A549 (cell line): ENCODE data around the gene JAKMIP2. TPM values are rescaled to one million over a fixed set of nuclear protein-coding genes. Genes with fewer than 3 reads are reported as not detected.

Experiments
- ATAC-seq, 2 experiments: fragments of 200-7000 bp in 1 of 2; fragments of >200 bp in 1 of 2; cut with Nextera tagmentation in 1 of 2; cut with Tn5 transposase in 1 of 2; 3 replicates each; pipeline versions ENCODE4 v1.8.0 to v1.9.1; 2018 to 2020; ENCODE audit warnings: mild to moderate bottlenecking in 1 of 2, moderate library complexity in 1 of 2
- CTCF ChIA-PET: fragments of 300-600 bp; sonication (Branson Sonifier 250); formaldehyde crosslinking; extraction: SDS; loops from one replicate; lab custom pipeline; 2021; ENCODE audit warnings: antibody characterized with exemption, inconsistent platforms; lab: Yijun Ruan, JAX
- POLR2A ChIA-PET: fragments of 350-600 bp; formaldehyde crosslinking; extraction: SDS; loops from one replicate; lab custom pipeline; 2021; ENCODE audit warnings: antibody characterized with exemption, inconsistent platforms; lab: Yijun Ruan, JAX
- DNase-seq, 2 experiments: peaks; one replicate each; pipeline versions ENCODE4 v3.0.0 to v3.0.0-alpha.2; 2011 to 2016; ENCODE audit warnings: low read depth in 1 of 2, low spot score in 1 of 2
- FAIRE-seq: peaks from 2 replicates; lab custom pipeline; 2011; peaks lifted over from hg19 to GRCh38; lab: Jason Lieb, UNC
- H3K27ac ChIP-seq, 2 experiments: fragments of >200 bp; sonication (Bioruptor Twin); formaldehyde crosslinking; 3 replicates each; pipeline ENCODE4 v1.5.1; 2016 to 2017
- H3K4me1 ChIP-seq: fragments of >200 bp; sonication (Bioruptor Twin); formaldehyde crosslinking; 3 replicates; pipeline ENCODE4 v1.6.1; 2016
- H3K4me2 ChIP-seq: fragments of >200 bp; sonication (Bioruptor Twin); formaldehyde crosslinking; 3 replicates; pipeline ENCODE4 v1.6.1; 2016
- H3K4me3 ChIP-seq: fragments of >200 bp; sonication (Bioruptor Twin); formaldehyde crosslinking; 3 replicates; pipeline ENCODE4 v1.5.1; 2016
- H3K9me3 ChIP-seq: fragments of >200 bp; sonication (Bioruptor Twin); formaldehyde crosslinking; 3 replicates; pipeline ENCODE4 v1.6.1; 2016
- ATOH8 ChIP-seq: fragments of 250-450 bp; sonication (Bioruptor Pico); IDR thresholded peaks from 2 replicates; pipeline ENCODE4 v1.5.0; 2020; ENCODE audit warnings: low read depth, mild to moderate bottlenecking, moderate library complexity
- BCL3 ChIP-seq: fragments of >200 bp; sonication (Bioruptor Twin); formaldehyde crosslinking; IDR thresholded peaks from 3 replicates; pipeline ENCODE4 v1.6.1; 2016
- CBX8 ChIP-seq: fragments of 200-600 bp; sonication (generic); IDR thresholded peaks from 2 replicates; pipeline ENCODE4 v1.6.1; 2016
- CHD4 ChIP-seq: fragments of 200-600 bp; sonication (generic); IDR thresholded peaks from 2 replicates; pipeline ENCODE4 v1.6.1; 2016; ENCODE audit warnings: antibody characterized with exemption, mild to moderate bottlenecking, borderline replicate concordance
- EHF ChIP-seq: fragments of 250-450 bp; sonication (Bioruptor Pico); IDR thresholded peaks from 2 replicates; pipeline ENCODE4 v1.5.0; 2020; ENCODE audit warnings: mild to moderate bottlenecking
- ELK1 ChIP-seq: fragments of 150-350 bp; IDR thresholded peaks from 2 replicates; pipeline ENCODE4 v1.6.1; 2014; ENCODE audit warnings: low read depth, mild to moderate bottlenecking, low read length
- ESRRA ChIP-seq: fragments of 150-350 bp; IDR thresholded peaks from 2 replicates; pipeline ENCODE4 v1.6.1; 2014; ENCODE audit warnings: mild to moderate bottlenecking, low read length, borderline replicate concordance
- FOXS1 ChIP-seq: fragments of 250-450 bp; sonication (Bioruptor Pico); IDR thresholded peaks from 2 replicates; pipeline ENCODE4 v1.5.0; 2020; ENCODE audit warnings: mild to moderate bottlenecking, moderate library complexity
- GATA3 ChIP-seq: IDR thresholded peaks from 2 replicates; pipeline ENCODE4 v1.6.1; 2012; ENCODE audit warnings: borderline replicate concordance
- HOXB13 ChIP-seq: fragments of 250-450 bp; sonication (Bioruptor Pico); IDR thresholded peaks from 2 replicates; pipeline ENCODE4 v1.5.0; 2020; ENCODE audit warnings: low read depth, mild to moderate bottlenecking, moderate library complexity
- JUN ChIP-seq, 2 experiments: fragments of >200 bp; sonication (Bioruptor Twin); formaldehyde crosslinking; IDR thresholded peaks; 2 replicates in 1 of 2; 3 replicates in 1 of 2; pipeline ENCODE4 v1.6.1; 2016 to 2017
- KDM1A ChIP-seq: fragments of 200-600 bp; sonication (generic); IDR thresholded peaks from 2 replicates; pipeline ENCODE4 v1.6.1; 2016; ENCODE audit warnings: low read depth, mild to moderate bottlenecking
- KDM5A ChIP-seq: fragments of 200-600 bp; sonication (generic); IDR thresholded peaks from 2 replicates; pipeline ENCODE4 v1.6.1; 2016; ENCODE audit warnings: antibody characterized with exemption, mild to moderate bottlenecking
- NPAS2 ChIP-seq: fragments of 250-450 bp; sonication (Bioruptor Pico); IDR thresholded peaks from 2 replicates; pipeline ENCODE4 v1.8.0; 2022; ENCODE audit warnings: mild to moderate bottlenecking, moderate library complexity, borderline replicate concordance
- RFX5 ChIP-seq: fragments of 450-650 bp; IDR thresholded peaks from 2 replicates; pipeline ENCODE4 v1.7.1; 2014; ENCODE audit warnings: antibody characterized with exemption, mild to moderate bottlenecking, moderate library complexity
- SREBF2 ChIP-seq: fragments of 450-650 bp; IDR thresholded peaks from 2 replicates; pipeline ENCODE4 v1.6.1; 2014; ENCODE audit warnings: mild to moderate bottlenecking, moderate library complexity
- ZC3H11A ChIP-seq: fragments of 450-650 bp; IDR thresholded peaks from 2 replicates; pipeline ENCODE4 v1.6.1; 2014; ENCODE audit warnings: antibody characterized with exemption, mild to moderate bottlenecking
- ZFP36 ChIP-seq: fragments of 450-650 bp; IDR thresholded peaks from 2 replicates; pipeline ENCODE4 v1.6.1; 2014; ENCODE audit warnings: borderline replicate concordance; ENCODE audit not compliant: partially characterized antibody
- ZNF302 ChIP-seq: fragments of 250-450 bp; sonication (Bioruptor Pico); IDR thresholded peaks from 2 replicates; pipeline ENCODE4 v1.9.0; 2021; ENCODE audit warnings: inconsistent platforms, mild to moderate bottlenecking, moderate library complexity
- ZSCAN20 ChIP-seq: fragments of 250-450 bp; sonication (Bioruptor Pico); IDR thresholded peaks from 2 replicates; pipeline ENCODE4 v1.8.0; 2022; ENCODE audit warnings: mild to moderate bottlenecking, moderate library complexity
- WGBS: methylation state at CpG from one replicate; pipeline ENCODE4 v1.1.6; 2017; ENCODE audit errors: missing lambda C conversion rate; 5-methylcytosine and 5-hydroxymethylcytosine counted together
- polyA plus RNA-seq, 4 experiments: library from polyadenylated mRNA; depleted of rRNA in 3 of 4; stranded (reverse); fragments of >200 nt; fragmentation: RNase III in 1 of 4; extraction: RNeasy Plus Mini Kit Qiagen cat#74134 plus additional on column Dnase treatment in 1 of 4; gene quantifications; 2 replicates in 3 of 4; 3 replicates in 1 of 4; pipeline ENCODE4 v1.2.3, GENCODE V29; 2011 to 2017

Gene JAKMIP2
- polyA plus RNA-seq, 2 of the 4 experiments (the other 2 are of a cell fraction) = 0.01 TPM; not detected in 1

GRCh38 chr5:147754372-147755122 is 28.0 kb downstream of the JAKMIP2 start:
- FAIRE-seq (no peak), DNase-seq (no peak), ATAC-seq (no peak)
- H3K4me1 ChIP-seq = no peaks in the 10 kb centered on the region
- H3K9me3 ChIP-seq = no peaks in the 10 kb centered on the region
- ChIA-PET CTCF (no interaction called here), POLR2A (no interaction called here)
- TF ChIP-seq ZC3H11A = no peak
- TF ChIP-seq KDM1A = no peak
- no peak for TF ChIP-seq CBX8
- no peak for TF ChIP-seq CHD4
- TF ChIP-seq ZNF302 = no peak
- TF ChIP-seq KDM5A = no peak
- no peak for TF ChIP-seq HOXB13
- no peak for TF ChIP-seq ZSCAN20 (CRISPR knock-in tag)
- no peak for TF ChIP-seq FOXS1 (CRISPR knock-in tag)
- H3K27ac ChIP-seq = no peak overlapping the region
- WGBS = 1% methylated on average over 3 of the region's 3 CpGs
- H3K4me3 ChIP-seq = no peak overlapping the region
- no peak overlapping the region for H3K4me2 ChIP-seq

- ChIA-PET CTCF (no interaction called here), POLR2A (no interaction called here)
- no peak overlapping the region for H3K27ac ChIP-seq
- H3K4me3 ChIP-seq = no peak overlapping the region
- H3K4me2 ChIP-seq = no peak overlapping the region
- no peaks in the 10 kb centered on the region for H3K9me3 ChIP-seq
- TF ChIP-seq NPAS2 (CRISPR knock-in tag) = no peak
- TF ChIP-seq KDM1A = no peak
- no peak for TF ChIP-seq ESRRA
- no peak for TF ChIP-seq ATOH8
- no peak for TF ChIP-seq KDM5A
- TF ChIP-seq ELK1 = no peak
- TF ChIP-seq ZFP36 = no peak
- TF ChIP-seq ZSCAN20 (CRISPR knock-in tag) = no peak
- no peak for TF ChIP-seq EHF (CRISPR knock-in tag)
- TF ChIP-seq SREBF2 = no peak
- TF ChIP-seq BCL3 = no peak
- no peak for TF ChIP-seq RFX5
- no peak for TF ChIP-seq JUN (IDR thresholded peaks at IDR 0.05)
- WGBS = 0% methylated on average over 1 of the region's 1 CpG
- no peaks in the 10 kb centered on the region for H3K4me1 ChIP-seq
- no peak for FAIRE-seq
- ATAC-seq = no peak
- no peak for DNase-seq
Measured at GRCh38 chr5:147753765-147754164, 28.8 kb downstream of the JAKMIP2 start.

- Histone ChIP-seq H3K4me1 (no peaks in the 10 kb centered on the region), H3K27ac (no peak overlapping the region), H3K4me2 (no peak overlapping the region), H3K9me3 (no peaks in the 10 kb centered on the region), H3K4me3 (no peak overlapping the region)
- FAIRE-seq (no peak), ATAC-seq (no peak), DNase-seq (no peak)
- 31% methylated on average over 3 of the region's 3 CpGs for WGBS
- CTCF ChIA-PET = no interaction called here
- POLR2A ChIA-PET = no interaction called here
- TF ChIP-seq GATA3 (no peak), ZC3H11A (no peak)
Measured at GRCh38 chr5:147752666-147753290, 29.8 kb downstream of the JAKMIP2 start.
